GM21526 (cell line): ENCODE results near the gene HYPK.
"Not testable (repeated sequence)": the region's sequence is repeated elsewhere in the genome, so short reads cannot be mapped to it uniquely, and the experiment has no call there.

Experiments used
- ATAC-seq: cut with Tn5 transposase; IDR thresholded peaks from one replicate; pipeline ENCODE4 v1.9.1; 2021; ENCODE audit warnings: moderate library complexity; ENCODE audit not compliant: unreplicated experiment, low FRiP score

Gene HYPK

DNA sequence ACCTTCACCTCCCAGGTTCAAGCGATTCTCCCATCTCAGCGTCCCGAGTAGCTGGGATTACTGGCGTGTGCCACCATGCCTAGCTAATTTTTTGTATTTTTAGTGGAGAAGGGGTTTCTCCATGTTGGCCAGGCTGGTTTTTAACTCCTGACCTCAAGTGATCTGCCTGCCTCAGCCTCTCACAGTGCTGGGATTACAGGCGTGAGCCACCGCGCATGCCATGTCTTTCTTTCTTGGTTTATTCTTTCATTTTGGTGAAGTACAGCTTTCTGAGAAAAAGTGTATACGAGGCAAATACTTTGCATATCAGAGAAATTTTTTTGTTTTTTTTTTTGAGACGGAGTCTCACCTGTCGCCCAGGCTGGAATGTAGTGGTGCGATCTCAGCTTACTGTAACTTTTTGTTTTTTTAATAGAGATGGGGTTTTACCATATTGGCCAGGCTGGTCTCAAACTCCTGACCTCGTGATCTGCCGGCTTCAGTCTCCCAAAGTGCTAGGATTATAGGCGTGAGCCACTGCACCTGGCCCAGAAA, 31.2 kb downstream of the HYPK start:
- ATAC-seq: not testable (repeated sequence)

DNA sequence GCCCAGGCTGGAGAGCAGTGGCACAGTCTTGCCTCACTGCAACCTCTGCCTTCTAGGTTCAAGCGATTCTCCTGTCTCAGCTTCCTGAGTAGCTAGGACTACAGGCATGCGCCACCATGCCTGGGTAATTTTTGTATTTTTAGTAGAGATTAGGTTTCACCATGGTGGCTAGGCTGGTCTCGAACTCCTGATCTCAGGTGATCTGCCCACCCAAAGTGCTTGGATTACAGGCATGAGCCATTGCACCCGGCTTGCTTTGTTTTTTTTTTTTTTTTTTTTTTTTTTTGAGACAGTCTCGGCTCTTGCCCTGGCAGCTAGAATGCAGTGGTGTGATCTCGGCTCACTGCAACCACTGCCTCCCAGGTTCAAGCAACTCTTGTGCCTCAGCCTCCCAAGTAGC, 32.1 kb downstream of the HYPK start:
- ATAC-seq: not testable (repeated sequence)

DNA sequence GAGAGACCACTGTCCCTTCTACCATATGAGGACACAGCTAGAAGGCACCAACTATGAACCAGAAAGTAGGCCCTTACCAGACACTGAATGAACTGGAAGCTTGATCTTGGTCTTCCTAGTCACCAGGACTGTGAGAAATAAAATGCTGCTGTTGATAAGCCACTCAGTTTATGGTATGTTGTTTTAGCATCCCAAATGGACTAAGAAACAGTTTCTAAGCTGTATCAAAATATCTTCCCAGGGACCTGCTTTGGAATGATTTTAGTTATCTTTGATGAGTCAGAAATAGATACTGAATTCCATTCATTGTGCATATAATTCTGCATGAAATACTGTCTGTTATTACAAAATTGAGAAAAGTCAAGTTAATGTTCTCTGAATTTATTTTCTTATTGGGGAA, 45.0 kb downstream of the HYPK start:
- ATAC-seq: no peak

DNA sequence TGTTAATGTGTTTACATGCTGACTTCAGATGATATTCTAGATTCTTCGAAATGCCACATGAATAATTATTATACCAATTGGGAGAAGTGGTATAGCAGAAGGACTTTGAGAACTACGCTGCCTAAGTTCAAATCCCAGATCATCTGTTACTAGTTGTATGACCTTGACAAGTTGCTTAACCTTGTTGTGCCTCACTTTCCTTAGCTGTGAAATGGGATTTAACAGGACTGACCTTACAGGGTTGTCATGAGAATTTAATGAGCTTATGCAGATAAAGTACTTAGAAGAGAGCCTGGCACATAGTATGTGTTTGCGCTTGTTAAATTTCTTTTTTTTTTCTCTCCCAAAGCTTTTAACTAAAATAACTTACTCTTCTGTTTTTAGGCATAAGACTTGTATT, 50.9 kb downstream of the HYPK start:
- no peak for ATAC-seq

DNA sequence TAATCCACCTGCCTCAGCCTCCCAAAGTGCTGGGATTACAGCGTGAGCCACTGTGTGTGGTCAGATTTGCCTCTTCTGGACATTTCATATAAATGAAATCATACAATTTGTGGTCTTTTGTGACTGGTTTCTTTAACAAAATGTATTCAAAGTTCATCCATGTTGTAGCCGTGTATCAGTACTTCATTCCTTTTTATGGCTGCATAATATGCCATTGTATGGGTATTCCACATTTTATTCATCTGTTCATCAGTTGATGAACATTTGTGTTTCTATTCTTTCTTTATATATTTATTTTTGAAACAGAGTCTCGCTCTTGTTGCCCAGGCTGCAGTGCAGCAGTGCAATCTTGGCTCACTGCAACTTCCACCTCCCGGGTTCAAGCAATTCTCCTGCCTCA, 52.2 kb downstream of the HYPK start:
- ATAC-seq: no peak
